Vagina (tissue), 2 donors: Measurements from ENCODE around the gene CDC7.

Experiments
- CTCF ChIP-seq, 3 experiments: fragments of 450-650 bp in 2 of 3; fragments of 200-600 bp in 1 of 3; sonication (generic) in 1 of 3; IDR thresholded peaks; one replicate each; pipeline ENCODE4 v1.5.1; 2017 to 2019; ENCODE audit warnings: antibody characterized with exemption in 3 of 3, mild to moderate bottlenecking in 2 of 3, moderate library complexity in 2 of 3
- POLR2A ChIP-seq, 2 donors: fragments of 450-650 bp; IDR thresholded peaks; one replicate each; pipeline ENCODE4 v1.6.1; 2017; ENCODE audit warnings: antibody characterized with exemption in 2 of 2, mild to moderate bottlenecking in 2 of 2, moderate library complexity in 2 of 2
- POLR2AphosphoS5 ChIP-seq, 2 donors: sonication (generic); formaldehyde crosslinking; IDR thresholded peaks; one replicate each; pipeline ENCODE4 v1.9.0; 2017; ENCODE audit warnings: antibody characterized with exemption in 2 of 2, mild to moderate bottlenecking in 2 of 2, low read depth in 1 of 2; ENCODE audit not compliant: insufficient read depth in 1 of 2

GRCh38 chr1:91503332-91503900 is 2.8 kb downstream of the CDC7 start:
- TF ChIP-seq POLR2A (IDR thresholded peaks at IDR 0.05) (no peak), CTCF (IDR thresholded peaks at IDR 0.05) (no peak), POLR2AphosphoS5 (IDR thresholded peaks at IDR 0.05; ENCODE audit: insufficient read depth in 1 of 2, low read depth in 1 of 2) (no peak)
